Measurements from ENCODE around the gene MPDU1. TPM values are rescaled to one million over a fixed set of nuclear protein-coding genes. Genes with fewer than 3 reads are reported as not detected.

The MPDU1 gene
- polyA plus RNA-seq, 1 donor, result 119 TPM

- no peak for DNase-seq
These were observed 24.1 kb upstream of the MPDU1 start for GRCh38 chr17:7559320-7560171.

GRCh38 chr17:7560172-7561027 lies 23.3 kb upstream of the MPDU1 start:
- DNase-seq, result no peak

- peak; percentile 87 for DNase-seq
These were observed 22.6 kb upstream of the MPDU1 start for GRCh38 chr17:7561028-7561575.

- peak; percentile 88 for DNase-seq
These were observed 22.0 kb upstream of the MPDU1 start, which contains the start of gene SENP3 for GRCh38 chr17:7561589-7562207. SENP3 (plus strand) TSS chr17:7561919; CDS start chr17:7563077, 1,158 bp downstream.

- DNase-seq, result no peak
These were observed 21.4 kb upstream of the MPDU1 start for GRCh38 chr17:7562208-7562605.

- DNase-seq, result no peak
These were observed 20.4 kb upstream of the MPDU1 start for GRCh38 chr17:7563115-7563869.

- DNase-seq, result no peak
These were observed 14.1 kb upstream of the MPDU1 start for GRCh38 chr17:7569571-7569970.

- no peak for DNase-seq
These were observed 13.3 kb upstream of the MPDU1 start for GRCh38 chr17:7570351-7570750.

- no peak for DNase-seq
These were observed 11.4 kb upstream of the MPDU1 start for GRCh38 chr17:7572338-7572587.

GRCh38 chr17:7572588-7573323 lies 10.9 kb upstream of the MPDU1 start:
- DNase-seq, result peak; percentile 99

GRCh38 chr17:7573324-7574080 lies 10.2 kb upstream of the MPDU1 start:
- peak; percentile 89 for DNase-seq

GRCh38 chr17:7574176-7574953 lies 9.3 kb upstream of the MPDU1 start:
- no peak for DNase-seq

- no peak for DNase-seq
These were observed 8.2 kb upstream of the MPDU1 start for GRCh38 chr17:7575481-7575883.

GRCh38 chr17:7575959-7576358 lies 7.7 kb upstream of the MPDU1 start:
- no peak for DNase-seq

- DNase-seq, result no peak
These were observed 7.2 kb upstream of the MPDU1 start for GRCh38 chr17:7576432-7576937.

GRCh38 chr17:7577327-7578199 lies 6.1 kb upstream of the MPDU1 start:
- no peak for DNase-seq

GRCh38 chr17:7579001-7579833 lies 4.4 kb upstream of the MPDU1 start, which contains the start of gene CD68:
CD68 (plus strand) TSS chr17:7579638; CDS start chr17:7579678, 40 bp downstream.
- DNase-seq, result no peak

All from left kidney (tissue), 2 donors.